Measurements from ENCODE around the gene AACS.

- TF ChIP-seq POLR2A (IDR thresholded peaks at IDR 0.05) (no peak), CTCF (IDR thresholded peaks at IDR 0.05) (no peak)
Observed at GRCh38 chr12:125185311-125185739, 120.1 kb downstream of the AACS start.
